ENCODE data around the gene ECHS1.

Gene ECHS1

DNA sequence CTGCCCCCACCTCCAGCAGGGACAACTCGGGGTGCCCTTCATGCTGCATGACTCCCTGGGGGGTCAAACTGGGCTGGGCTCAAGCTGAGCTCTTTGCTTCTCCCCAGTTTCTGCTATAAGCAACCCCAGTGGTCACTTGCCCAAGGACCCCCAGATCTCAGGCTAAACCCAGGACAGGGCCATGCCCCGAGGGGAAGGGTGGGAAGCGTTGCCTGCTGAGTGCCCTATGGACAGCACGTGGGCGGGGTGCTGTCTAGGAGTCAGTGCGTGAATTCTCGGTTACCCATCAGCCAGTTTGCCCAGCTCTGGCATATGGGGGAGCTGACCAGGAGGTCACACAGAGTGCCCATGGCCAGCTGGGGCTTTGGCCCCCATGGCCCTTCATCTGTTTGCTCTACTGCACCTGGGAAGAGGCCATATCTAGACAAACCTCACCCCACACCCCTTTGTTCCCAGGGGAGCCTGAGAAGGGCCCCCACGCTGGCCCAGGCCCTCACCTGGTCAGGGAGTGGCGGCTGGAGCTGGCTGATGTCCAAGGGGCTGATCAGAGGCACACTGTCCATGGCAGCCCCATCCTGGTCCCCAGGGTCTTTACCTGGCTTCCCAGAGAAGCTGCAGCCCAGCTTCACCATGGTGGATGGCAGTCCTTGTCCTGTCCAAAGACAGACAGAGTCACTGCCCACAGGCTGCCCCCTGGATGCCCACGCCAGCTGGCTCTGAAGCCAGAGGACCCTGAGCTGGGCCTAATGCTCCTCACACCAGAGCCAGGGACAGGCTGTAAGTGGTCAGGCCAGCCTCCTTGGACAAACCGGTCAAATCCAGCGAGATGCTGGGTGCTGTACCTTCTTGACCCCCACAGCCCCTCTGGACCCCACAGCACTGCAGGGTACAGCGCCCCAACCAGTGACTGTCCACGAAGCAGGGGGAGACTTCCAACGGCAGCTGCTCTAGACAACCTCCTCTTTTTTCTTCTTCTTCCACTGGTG lies 44.5 kb downstream of the ECHS1 start:
- TF ChIP-seq, protein P1, sequence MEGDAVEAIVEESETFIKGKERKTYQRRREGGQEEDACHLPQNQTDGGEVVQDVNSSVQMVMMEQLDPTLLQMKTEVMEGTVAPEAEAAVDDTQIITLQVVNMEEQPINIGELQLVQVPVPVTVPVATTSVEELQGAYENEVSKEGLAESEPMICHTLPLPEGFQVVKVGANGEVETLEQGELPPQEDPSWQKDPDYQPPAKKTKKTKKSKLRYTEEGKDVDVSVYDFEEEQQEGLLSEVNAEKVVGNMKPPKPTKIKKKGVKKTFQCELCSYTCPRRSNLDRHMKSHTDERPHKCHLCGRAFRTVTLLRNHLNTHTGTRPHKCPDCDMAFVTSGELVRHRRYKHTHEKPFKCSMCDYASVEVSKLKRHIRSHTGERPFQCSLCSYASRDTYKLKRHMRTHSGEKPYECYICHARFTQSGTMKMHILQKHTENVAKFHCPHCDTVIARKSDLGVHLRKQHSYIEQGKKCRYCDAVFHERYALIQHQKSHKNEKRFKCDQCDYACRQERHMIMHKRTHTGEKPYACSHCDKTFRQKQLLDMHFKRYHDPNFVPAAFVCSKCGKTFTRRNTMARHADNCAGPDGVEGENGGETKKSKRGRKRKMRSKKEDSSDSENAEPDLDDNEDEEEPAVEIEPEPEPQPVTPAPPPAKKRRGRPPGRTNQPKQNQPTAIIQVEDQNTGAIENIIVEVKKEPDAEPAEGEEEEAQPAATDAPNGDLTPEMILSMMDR (IDR thresholded peaks at IDR 0.05; ENCODE audit: insufficient read depth, low read length, missing control alignments) = no peak
- CTCF ChIA-PET = interaction anchor here (0.6 to 4.0 kb wide), 64 partner anchors 8 to 675 kb away, joined by 3 to 35 read pairs (median 4); partner anchors contain the start of genes CALY, ECHS1, FUOM and KNDC1
- DNase-seq (ENCODE audit: low read depth, low spot score) = no peak
- POLR2A ChIA-PET = interaction anchor here (1.0 to 1.5 kb wide), 2 partner anchors 20 to 23 kb away, joined by 4 to 6 read pairs; no protein-coding TSS in a partner anchor
- H3K4me3 ChIP-seq (ENCODE audit: low read depth, low read length) = no peak overlapping the region

DNA sequence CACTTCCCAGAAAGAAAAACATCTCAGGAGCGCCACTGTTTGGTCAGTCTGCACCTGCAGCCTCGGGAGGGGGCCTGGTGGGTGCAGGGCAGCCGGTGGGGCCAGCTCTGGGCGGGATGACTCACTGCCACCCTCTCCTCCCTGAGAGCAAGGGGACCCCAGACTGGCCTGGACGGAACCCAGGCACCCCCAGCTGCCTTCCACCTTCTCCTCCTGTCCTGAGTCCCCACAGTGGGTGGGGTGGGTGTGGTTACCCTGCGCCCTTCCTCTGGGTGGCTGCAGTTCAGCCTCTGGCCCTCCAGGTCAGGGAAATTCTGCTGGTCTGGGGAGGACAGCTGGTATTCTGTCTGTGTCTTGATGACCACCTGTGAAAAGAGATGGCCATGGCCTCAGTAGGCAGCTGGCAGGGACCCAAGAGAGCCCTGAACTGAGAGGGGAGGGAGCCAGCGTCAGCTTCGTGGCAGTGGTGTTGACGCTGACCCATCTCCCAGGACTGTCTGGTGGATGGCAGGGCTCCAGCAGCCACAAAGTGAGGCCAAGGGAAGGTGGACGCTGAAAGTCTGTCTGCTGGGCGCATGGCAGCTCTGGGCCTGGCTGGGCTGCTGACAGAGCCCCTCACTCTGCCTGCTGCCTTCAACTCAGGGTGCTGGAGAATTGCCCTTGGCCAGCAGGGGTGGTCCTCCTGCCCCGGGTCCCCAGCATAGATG lies 45.4 kb downstream of the ECHS1 start:
- DNase-seq (ENCODE audit: low read depth, low spot score) = no peak
- POLR2A ChIA-PET = interaction anchor here (0.6 kb wide), 1 partner anchor 22 kb away, joined by 3 read pairs; no protein-coding TSS in a partner anchor
- TF ChIP-seq, protein P1 (IDR thresholded peaks at IDR 0.05; ENCODE audit: insufficient read depth, low read length, missing control alignments) = no peak
- CTCF ChIA-PET = interaction anchor here (1.1 to 4.0 kb wide), 9 partner anchors 8 to 280 kb away, joined by 3 to 35 read pairs (median 6); partner anchors contain the start of genes CALY and PRAP1
- no peak overlapping the region for H3K4me3 ChIP-seq (ENCODE audit: low read depth, low read length)

DNA sequence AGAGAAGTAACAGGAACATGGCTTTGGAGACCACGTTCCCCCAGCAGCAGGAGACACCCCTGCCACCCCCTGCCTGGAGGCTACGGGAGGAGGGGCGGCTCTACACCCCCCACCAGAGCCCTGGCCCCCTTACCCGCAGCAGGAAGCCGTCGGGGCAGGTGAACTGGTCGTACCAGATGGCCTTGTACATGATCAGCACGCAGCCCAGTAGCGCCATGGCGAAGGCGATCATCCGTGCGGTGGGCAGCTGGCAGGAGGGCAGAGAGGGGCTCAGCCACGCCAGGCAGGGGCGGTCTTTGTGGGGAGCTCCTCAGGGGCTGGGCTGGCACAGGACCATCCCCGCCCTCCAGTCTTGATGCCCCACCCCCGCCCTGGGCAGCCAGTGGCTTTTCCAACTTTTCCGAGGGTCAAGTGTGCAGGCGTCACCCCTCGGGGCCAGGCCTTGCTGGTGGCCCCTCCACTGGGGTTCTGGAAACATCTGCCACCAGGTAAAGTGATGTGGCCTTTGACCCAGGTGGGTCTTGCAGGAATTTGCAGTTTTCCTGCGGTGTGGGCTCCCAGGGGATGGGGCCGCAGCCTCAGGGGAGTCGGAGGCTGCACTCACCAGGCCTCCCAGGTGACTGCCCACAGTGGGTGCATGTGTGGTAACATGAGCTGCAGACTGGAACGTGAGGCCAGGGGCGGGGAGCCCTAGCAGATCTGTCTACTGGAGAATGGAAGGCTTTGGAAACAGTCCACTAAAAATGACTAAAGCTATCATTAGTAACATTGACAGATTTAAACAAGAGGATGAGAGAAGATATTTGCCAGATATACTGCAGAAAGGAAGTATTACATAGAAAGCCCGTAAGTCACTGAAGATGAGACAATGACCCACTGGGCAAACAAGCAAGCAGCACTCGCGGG lies 46.2 kb downstream of the ECHS1 start:
- POLR2A ChIA-PET = interaction anchor here (0.6 kb wide), 1 partner anchor 23 kb away, joined by 3 read pairs; no protein-coding TSS in a partner anchor
- CTCF ChIA-PET = interaction anchor here (1.2 to 4.0 kb wide), 8 partner anchors 7 to 281 kb away, joined by 3 to 35 read pairs (median 14); partner anchors contain the start of genes CALY and PRAP1

DNA sequence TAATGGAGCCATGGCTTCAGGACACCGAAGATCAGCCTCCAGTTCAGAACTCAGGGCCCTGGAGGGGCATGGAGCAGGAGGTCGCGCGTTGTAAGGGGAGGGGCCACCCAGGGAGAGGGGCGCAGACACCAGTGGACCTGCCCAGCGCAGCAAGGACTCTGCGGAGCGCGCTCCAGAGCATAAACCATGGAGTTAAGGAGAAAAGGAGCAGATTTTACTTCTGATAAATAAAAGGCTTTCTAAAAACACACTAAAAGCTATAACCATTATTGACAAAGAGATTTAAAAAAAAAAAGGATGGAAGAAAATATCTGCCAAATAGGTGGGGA lies 47.0 kb downstream of the ECHS1 start:
- no peak for DNase-seq (ENCODE audit: low read depth, low spot score)
- TF ChIP-seq, protein P1 (IDR thresholded peaks at IDR 0.05; ENCODE audit: insufficient read depth, low read length, missing control alignments) = no peak
- ChIA-PET POLR2A (no interaction called here), CTCF (interaction anchor here (2.1 kb wide), 1 partner anchor 21 kb away, joined by 6 read pairs; the partner anchor contains the start of gene PRAP1)
- H3K4me3 ChIP-seq (ENCODE audit: low read depth, low read length) = peak overlapping the region; percentile 46

More for the DNA sequence above, 46.2 kb downstream of the ECHS1 start:
- no peak overlapping the region for H3K4me3 ChIP-seq (ENCODE audit: low read depth, low read length)
- TF ChIP-seq, protein P1 (IDR thresholded peaks at IDR 0.05; ENCODE audit: insufficient read depth, low read length, missing control alignments) = no peak
- no peak for DNase-seq (ENCODE audit: low read depth, low spot score)

DNA sequence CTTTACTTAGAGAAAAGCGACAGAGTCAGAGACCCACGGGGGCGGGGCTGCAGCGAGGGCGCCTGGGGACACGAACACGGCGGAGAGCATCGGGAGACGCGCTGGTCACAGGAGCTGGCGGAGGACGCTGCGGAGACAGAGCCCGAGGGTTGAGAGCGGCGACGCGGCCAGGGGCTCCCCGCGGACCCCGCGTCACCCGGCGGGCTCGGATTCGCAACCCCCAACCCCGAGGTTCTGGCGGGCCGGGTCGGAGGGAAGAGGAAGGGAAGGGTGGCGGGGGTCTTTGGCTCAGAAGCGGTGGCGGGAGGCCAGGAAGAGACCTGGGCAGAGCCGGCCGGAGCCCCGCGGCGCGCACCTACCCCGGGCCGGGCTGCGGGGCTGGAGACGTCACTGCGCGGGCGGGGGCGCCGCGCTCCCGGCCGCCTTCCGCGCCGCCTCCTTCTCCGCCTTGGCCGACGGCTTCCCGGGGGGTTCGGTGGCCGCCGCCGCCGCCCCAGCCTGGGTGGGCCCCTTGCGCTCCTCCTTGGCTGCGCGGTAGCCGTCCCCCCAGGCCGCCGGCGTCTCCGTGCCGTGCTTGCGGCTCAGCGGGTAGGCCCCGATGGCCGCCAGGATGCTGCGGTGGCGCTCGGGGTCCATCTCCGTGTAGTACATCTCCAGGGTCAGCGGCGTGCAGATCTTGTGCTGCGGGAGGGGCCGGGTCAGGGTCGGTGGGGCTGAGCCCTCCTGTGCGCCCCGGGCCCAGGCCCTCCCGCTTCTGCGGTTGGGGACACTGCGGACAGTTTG lies 47.5 kb downstream of the ECHS1 start:
- POLR2A ChIA-PET = no interaction called here
- no peak for DNase-seq (ENCODE audit: low read depth, low spot score)
- TF ChIP-seq, protein P1 (IDR thresholded peaks at IDR 0.05; ENCODE audit: insufficient read depth, low read length, missing control alignments) = no peak
- CTCF ChIA-PET = interaction anchor here (2.6 kb wide), 1 partner anchor 11 kb away, joined by 19 read pairs; no protein-coding TSS in a partner anchor
- H3K4me3 ChIP-seq (ENCODE audit: low read depth, low read length) = peak overlapping the region; percentile 46

Measured in AG04449 (cell line).